NCI-H2107 treated with DMSO at 0.1 percent for 48 hours (cell line): ENCODE measurements around the gene TM4SF1.

Experiments used
- DNase-seq: peaks from one replicate; lab custom pipeline; 2025; ENCODE audit not compliant: unreplicated experiment; lab: John Stamatoyannopoulos, UW

Gene TM4SF1

GRCh38 chr3:149377408-149378364 lies at the start of gene TM4SF1:
Gene TM4SF1, minus strand, starts transcription at chr3:149377649. Its CDS starts 102 bp downstream, at chr3:149377547.
- no peak for DNase-seq

- no peak for DNase-seq
These were observed 48.9 kb upstream of the TM4SF1 start for GRCh38 chr3:149426325-149426724.

GRCh38 chr3:149424918-149425317 lies 47.5 kb upstream of the TM4SF1 start:
- DNase-seq: no peak

GRCh38 chr3:149421764-149422163 lies 44.3 kb upstream of the TM4SF1 start:
- DNase-seq: no peak

- DNase-seq: no peak
These were observed 42.4 kb upstream of the TM4SF1 start for GRCh38 chr3:149419816-149420215.

- DNase-seq: no peak
These were observed 40.3 kb upstream of the TM4SF1 start for GRCh38 chr3:149417727-149418126.

GRCh38 chr3:149417174-149417573 lies 39.7 kb upstream of the TM4SF1 start:
- DNase-seq: no peak

- no peak for DNase-seq
These were observed 38.0 kb upstream of the TM4SF1 start for GRCh38 chr3:149415484-149415883.

GRCh38 chr3:149414557-149415231 lies 37.2 kb upstream of the TM4SF1 start:
- no peak for DNase-seq

- DNase-seq: no peak
These were observed 34.1 kb upstream of the TM4SF1 start for GRCh38 chr3:149411583-149411982.

- no peak for DNase-seq
These were observed 31.9 kb upstream of the TM4SF1 start for GRCh38 chr3:149409351-149409750.

GRCh38 chr3:149407898-149408297 lies 30.4 kb upstream of the TM4SF1 start:
- no peak for DNase-seq

GRCh38 chr3:149406244-149406752 lies 28.8 kb upstream of the TM4SF1 start:
- DNase-seq: no peak

GRCh38 chr3:149403443-149403842 lies 26.0 kb upstream of the TM4SF1 start:
- DNase-seq: no peak

GRCh38 chr3:149402481-149402880 lies 25.0 kb upstream of the TM4SF1 start:
- no peak for DNase-seq

- DNase-seq: no peak
These were observed 24.5 kb upstream of the TM4SF1 start for GRCh38 chr3:149401926-149402310.

- DNase-seq: no peak
These were observed 23.9 kb upstream of the TM4SF1 start for GRCh38 chr3:149401212-149401925.

GRCh38 chr3:149400645-149401044 lies 23.2 kb upstream of the TM4SF1 start:
- DNase-seq: no peak

- no peak for DNase-seq
These were observed 20.8 kb upstream of the TM4SF1 start for GRCh38 chr3:149398296-149398695.

GRCh38 chr3:149397528-149397927 lies 20.1 kb upstream of the TM4SF1 start:
- DNase-seq: no peak

GRCh38 chr3:149396476-149396875 lies 19.0 kb upstream of the TM4SF1 start:
- DNase-seq: no peak
